Hepatocyte (in vitro differentiated cells): ENCODE data around the gene DNAH9. TPM values are rescaled to one million over a fixed set of nuclear protein-coding genes. Genes with fewer than 3 reads are reported as not detected.
A peak's percentile ranks its signal among the peaks of the same experiment; 100 is the strongest.

Source experiments
- DNase-seq: peaks from one replicate; pipeline ENCODE4 v3.0.0-alpha.2; 2016; ENCODE audit warnings: low spot score
- H2AFZ ChIP-seq: fragments of 200-600 bp; sonication (generic); 2 replicates; pipeline ENCODE4 v1.6.0; 2016; ENCODE audit warnings: antibody characterized with exemption, mild to moderate bottlenecking
- H3K27ac ChIP-seq: fragments of 200-600 bp; sonication (generic); 2 replicates; pipeline ENCODE4 v1.5.1; 2016; ENCODE audit warnings: mild to moderate bottlenecking
- H3K27me3 ChIP-seq: fragments of 200-600 bp; sonication (generic); 2 replicates; pipeline ENCODE4 v1.6.1; 2016
- H3K36me3 ChIP-seq: fragments of 200-600 bp; sonication (generic); replicated peaks from 2 replicates; pipeline ENCODE4 v1.5.1; 2016; ENCODE audit warnings: low read depth; ENCODE audit not compliant: insufficient read depth
- H3K4me1 ChIP-seq: fragments of 200-600 bp; sonication (generic); 2 replicates; pipeline ENCODE4 v1.5.1; 2016; ENCODE audit warnings: mild to moderate bottlenecking, moderate library complexity; ENCODE audit not compliant: insufficient read depth
- H3K4me2 ChIP-seq: fragments of 200-600 bp; sonication (generic); 2 replicates; pipeline ENCODE4 v1.6.0; 2016
- H3K4me3 ChIP-seq: fragments of 200-600 bp; sonication (generic); 2 replicates; pipeline ENCODE4 v1.5.1; 2016; ENCODE audit warnings: mild to moderate bottlenecking
- H3K79me2 ChIP-seq: fragments of 200-600 bp; sonication (generic); 2 replicates; pipeline ENCODE4 v1.6.0; 2017; ENCODE audit warnings: mild to moderate bottlenecking
- H3K9me2 ChIP-seq: fragments of 200-600 bp; sonication (generic); replicated peaks from 2 replicates; pipeline ENCODE4 v1.6.0; 2017; ENCODE audit warnings: mild to moderate bottlenecking; ENCODE audit not compliant: insufficient read depth
- H3K9me3 ChIP-seq: fragments of 200-600 bp; sonication (generic); 2 replicates; pipeline ENCODE4 v1.5.1; 2016; ENCODE audit warnings: low read depth, mild to moderate bottlenecking
- H4K20me1 ChIP-seq: fragments of 200-600 bp; sonication (generic); 2 replicates; pipeline ENCODE4 v1.6.0; 2016; ENCODE audit warnings: mild to moderate bottlenecking; ENCODE audit not compliant: insufficient read depth, poor library complexity, severe bottlenecking
- EZH2 ChIP-seq: fragments of 200-600 bp; sonication (generic); IDR thresholded peaks from 2 replicates; pipeline ENCODE4 v1.6.1; 2016; ENCODE audit warnings: antibody characterized with exemption, mild to moderate bottlenecking, borderline replicate concordance
- EZH2phosphoT487 ChIP-seq: fragments of 200-600 bp; sonication (generic); IDR thresholded peaks from one replicate; pipeline ENCODE4 v1.6.1; 2018; ENCODE audit warnings: antibody characterized with exemption, mild to moderate bottlenecking, low read depth, moderate library complexity; ENCODE audit not compliant: unreplicated experiment, severe bottlenecking
- WGBS: methylation state at CpG from one replicate; pipeline ENCODE4 v1.1.6; 2016; ENCODE audit warnings: low lambda C conversion rate; ENCODE audit errors: missing lambda C conversion rate; 5-methylcytosine and 5-hydroxymethylcytosine counted together
- polyA plus RNA-seq: library from polyadenylated mRNA; unstranded; fragments of >200 nt; fragmentation: Nextera tagmentation; extraction: Ambion mirVana; gene quantifications from 2 replicates; pipeline ENCODE4 v1.2.1, GENCODE V29; 2016
- total RNA-seq: library from RNA; depleted of rRNA; stranded (reverse); fragments of >200 nt; gene quantifications from 2 replicates; pipeline ENCODE4 v1.2.3, GENCODE V29; 2014
- TF ChIP-seq, protein P1 (sequence below): fragments of 200-600 bp; sonication (generic); IDR thresholded peaks from 2 replicates; pipeline ENCODE4 v1.5.1; 2016; ENCODE audit warnings: antibody characterized with exemption, mild to moderate bottlenecking; ENCODE audit not compliant: poor library complexity

Gene DNAH9
- total and polyA plus RNA-seq, 2 experiments from 2014 or later: 1.2 to 2.7 TPM

DNA sequence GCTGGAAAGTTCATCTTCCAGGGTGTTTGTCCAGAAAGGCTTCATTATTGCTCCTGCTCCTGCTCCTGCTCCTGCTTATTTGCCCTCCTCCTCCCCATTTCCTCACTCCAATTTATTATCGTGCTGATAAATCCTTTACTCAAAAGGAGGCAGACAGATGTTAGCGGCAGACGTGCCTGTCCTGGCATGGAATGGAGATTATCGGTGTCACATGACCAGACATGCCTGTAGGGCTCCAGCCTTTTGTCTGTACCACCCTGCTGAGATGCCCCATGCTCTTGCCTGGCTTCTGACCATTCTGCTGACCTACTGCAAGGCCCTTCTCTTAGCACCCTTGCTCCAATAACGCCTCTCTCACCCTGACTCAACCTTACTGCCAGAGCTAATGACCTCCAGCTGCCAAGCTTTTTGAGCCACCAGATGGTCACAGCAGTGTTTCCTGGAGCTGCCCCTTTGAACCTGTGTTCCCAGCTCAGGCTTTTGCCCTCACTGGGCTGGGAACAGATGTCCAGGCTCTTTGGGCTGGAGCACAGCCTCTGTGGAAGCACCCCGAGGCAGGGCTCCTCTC, 12.8 kb downstream of the DNAH9 start:
- no peaks in the 10 kb centered on the region for H3K79me2 ChIP-seq
- H2AFZ ChIP-seq: no peak overlapping the region
- TF ChIP-seq EZH2phosphoT487 (no peak), EZH2 (no peak)
- TF ChIP-seq, protein P1, sequence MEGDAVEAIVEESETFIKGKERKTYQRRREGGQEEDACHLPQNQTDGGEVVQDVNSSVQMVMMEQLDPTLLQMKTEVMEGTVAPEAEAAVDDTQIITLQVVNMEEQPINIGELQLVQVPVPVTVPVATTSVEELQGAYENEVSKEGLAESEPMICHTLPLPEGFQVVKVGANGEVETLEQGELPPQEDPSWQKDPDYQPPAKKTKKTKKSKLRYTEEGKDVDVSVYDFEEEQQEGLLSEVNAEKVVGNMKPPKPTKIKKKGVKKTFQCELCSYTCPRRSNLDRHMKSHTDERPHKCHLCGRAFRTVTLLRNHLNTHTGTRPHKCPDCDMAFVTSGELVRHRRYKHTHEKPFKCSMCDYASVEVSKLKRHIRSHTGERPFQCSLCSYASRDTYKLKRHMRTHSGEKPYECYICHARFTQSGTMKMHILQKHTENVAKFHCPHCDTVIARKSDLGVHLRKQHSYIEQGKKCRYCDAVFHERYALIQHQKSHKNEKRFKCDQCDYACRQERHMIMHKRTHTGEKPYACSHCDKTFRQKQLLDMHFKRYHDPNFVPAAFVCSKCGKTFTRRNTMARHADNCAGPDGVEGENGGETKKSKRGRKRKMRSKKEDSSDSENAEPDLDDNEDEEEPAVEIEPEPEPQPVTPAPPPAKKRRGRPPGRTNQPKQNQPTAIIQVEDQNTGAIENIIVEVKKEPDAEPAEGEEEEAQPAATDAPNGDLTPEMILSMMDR: no peak
- H3K27ac ChIP-seq: no peak overlapping the region
- 70% methylated on average over 6 of the region's 6 CpGs for WGBS
- H4K20me1 ChIP-seq: no peaks in the 10 kb centered on the region
- no peaks in the 10 kb centered on the region for H3K27me3 ChIP-seq
- DNase-seq: no peak
- no peaks in the 10 kb centered on the region for H3K9me2 ChIP-seq
- H3K4me1 ChIP-seq: peaks cover 17% of the 10 kb centered on the region
- no peak overlapping the region for H3K4me3 ChIP-seq
- no peaks in the 10 kb centered on the region for H3K9me3 ChIP-seq
- no peaks in the 10 kb centered on the region for H3K36me3 ChIP-seq
- no peak overlapping the region for H3K4me2 ChIP-seq

DNA sequence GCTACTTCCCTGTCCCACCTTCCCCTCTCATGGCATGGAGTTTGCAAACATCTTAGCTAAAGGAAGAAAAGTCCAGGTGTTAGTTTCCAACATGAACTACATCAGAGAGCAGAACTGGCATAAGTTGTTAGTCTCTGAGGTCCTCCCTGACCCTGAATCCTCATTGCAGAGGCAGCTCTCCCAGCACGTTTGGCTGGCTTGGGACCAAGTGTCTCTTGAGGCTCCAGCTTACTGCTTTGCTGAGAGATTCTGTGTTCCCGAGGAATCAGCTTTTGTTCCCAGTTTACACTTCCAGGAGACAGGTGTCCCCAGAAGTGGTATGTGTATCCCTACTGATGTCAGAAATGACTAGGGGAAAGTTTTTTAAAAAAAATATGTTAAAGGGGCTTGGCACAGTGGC, 14.7 kb downstream of the DNAH9 start:
- Histone ChIP-seq H4K20me1 (no peaks in the 10 kb centered on the region), H3K36me3 (no peaks in the 10 kb centered on the region), H3K27ac (no peak overlapping the region), H2AFZ (no peak overlapping the region), H3K4me3 (no peak overlapping the region), H3K79me2 (no peaks in the 10 kb centered on the region), H3K4me2 (no peak overlapping the region), H3K27me3 (no peaks in the 10 kb centered on the region), H3K4me1 (peaks cover 13% of the 10 kb centered on the region), H3K9me3 (no peaks in the 10 kb centered on the region), H3K9me2 (no peaks in the 10 kb centered on the region)
- WGBS: 77% methylated on average over 2 of the region's 2 CpGs
- no peak for TF ChIP-seq EZH2phosphoT487
- no peak for TF ChIP-seq EZH2
- TF ChIP-seq, protein P1: no peak
- DNase-seq: no peak

DNA sequence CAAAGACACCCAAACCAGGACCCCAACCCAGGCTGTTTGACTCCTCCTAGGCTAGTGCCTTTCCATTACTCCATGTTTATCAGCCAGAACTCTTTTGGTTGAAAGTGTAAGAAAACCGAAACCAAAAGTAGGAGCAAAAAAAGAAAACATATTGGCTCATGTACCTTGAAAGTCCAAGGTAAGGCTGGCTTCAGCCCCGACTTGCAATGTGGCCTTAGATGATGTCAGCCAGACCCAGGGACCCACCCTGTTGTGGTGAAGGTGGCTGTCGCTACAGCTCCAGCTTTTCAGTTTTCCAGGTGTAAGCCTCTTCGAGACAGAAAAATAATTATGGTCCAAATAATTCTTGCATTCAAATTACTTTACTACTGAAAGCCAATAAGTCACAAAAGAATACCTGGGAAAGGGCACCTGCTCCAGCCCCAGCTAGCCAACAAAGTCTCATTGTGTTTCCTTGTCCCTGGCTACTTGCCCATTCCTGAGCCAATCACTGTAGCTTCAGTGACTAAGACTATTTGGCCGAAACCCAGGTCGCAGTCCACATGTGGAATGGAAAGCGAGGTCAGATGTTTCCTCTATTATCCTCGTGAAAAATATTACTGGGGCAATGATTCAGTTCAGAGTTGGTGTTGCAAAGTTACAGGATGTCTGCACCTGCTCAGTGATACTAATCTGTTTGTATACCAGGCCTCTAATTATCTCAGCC, 20.7 kb downstream of the DNAH9 start:
- H3K79me2 ChIP-seq: no peaks in the 10 kb centered on the region
- no peaks in the 10 kb centered on the region for H3K4me1 ChIP-seq
- H3K27me3 ChIP-seq: no peaks in the 10 kb centered on the region
- no peaks in the 10 kb centered on the region for H4K20me1 ChIP-seq
- no peak overlapping the region for H2AFZ ChIP-seq
- H3K4me2 ChIP-seq: no peak overlapping the region
- H3K4me3 ChIP-seq: no peak overlapping the region
- no peak for TF ChIP-seq EZH2phosphoT487
- TF ChIP-seq, protein P1: no peak
- no peak for TF ChIP-seq EZH2
- no peaks in the 10 kb centered on the region for H3K9me3 ChIP-seq
- DNase-seq: peak; percentile 40
- no peak overlapping the region for H3K27ac ChIP-seq
- H3K9me2 ChIP-seq: no peaks in the 10 kb centered on the region
- WGBS: 75% methylated on average over 8 of the region's 8 CpGs
- H3K36me3 ChIP-seq: no peaks in the 10 kb centered on the region
